Upper lobe of right lung (tissue), 1 donor: ENCODE results near the gene E2F8. TPM values are rescaled to one million over a fixed set of nuclear protein-coding genes. Genes with fewer than 3 reads are reported as not detected.

Experiments
- ATAC-seq: fragments of 200-7000 bp; cut with Tn5 transposase; one replicate; pipeline ENCODE4 v1.9.1; 2020; ENCODE audit warnings: mild to moderate bottlenecking, moderate library complexity
- DNase-seq: peaks from one replicate; pipeline ENCODE4 v3.0.0-alpha.2; 2020
- H3K27ac ChIP-seq: fragments of 200-600 bp; one replicate; pipeline ENCODE4 v1.8.0; 2022
- H3K27me3 ChIP-seq: fragments of 200-600 bp; one replicate; pipeline ENCODE4 v1.8.0; 2022; ENCODE audit warnings: mild to moderate bottlenecking
- H3K36me3 ChIP-seq: fragments of 200-600 bp; one replicate; pipeline ENCODE4 v1.8.0; 2022
- H3K4me1 ChIP-seq: fragments of 200-600 bp; one replicate; pipeline ENCODE4 v1.8.0; 2022
- H3K4me3 ChIP-seq: fragments of 200-600 bp; one replicate; pipeline ENCODE4 v1.8.0; 2022; ENCODE audit warnings: mild to moderate bottlenecking
- H3K9me3 ChIP-seq: fragments of 200-600 bp; one replicate; pipeline ENCODE4 v1.8.0; 2022
- intact Hi-C: fragments of 100-400 bp; cut with DNase I; formaldehyde crosslinking; loops from one replicate; pipeline ENCODE4 v1.11.0; 2022
- total RNA-seq: library from RNA; stranded (reverse); fragmentation: NEBNext Ultra II Directional; extraction: Animal tissue kit (Norgen Biotek cat#: 25700); gene quantifications from one replicate; pipeline ENCODE4 v1.2.1, GENCODE V29; 2021
- TF ChIP-seq, protein P1 (sequence below): fragments of 200-600 bp; IDR thresholded peaks from one replicate; pipeline ENCODE4 v1.8.0; 2022; ENCODE audit warnings: antibody characterized with exemption
- donor health status: DM: no; HTN: yes; CAD: no; lungs with severe emphysema.

The E2F8 gene
- total RNA-seq, 1 donor from 2014 or later: 0.38 TPM

GRCh38 chr11:19283991-19284390, 43.2 kb upstream of the E2F8 start:
- Histone ChIP-seq H3K4me3 (no peak overlapping the region), H3K9me3 (no peaks in the 10 kb centered on the region), H3K27me3 (no peaks in the 10 kb centered on the region), H3K36me3 (no peaks in the 10 kb centered on the region), H3K4me1 (no peaks in the 10 kb centered on the region), H3K27ac (no peak overlapping the region)
- TF ChIP-seq, protein P1, sequence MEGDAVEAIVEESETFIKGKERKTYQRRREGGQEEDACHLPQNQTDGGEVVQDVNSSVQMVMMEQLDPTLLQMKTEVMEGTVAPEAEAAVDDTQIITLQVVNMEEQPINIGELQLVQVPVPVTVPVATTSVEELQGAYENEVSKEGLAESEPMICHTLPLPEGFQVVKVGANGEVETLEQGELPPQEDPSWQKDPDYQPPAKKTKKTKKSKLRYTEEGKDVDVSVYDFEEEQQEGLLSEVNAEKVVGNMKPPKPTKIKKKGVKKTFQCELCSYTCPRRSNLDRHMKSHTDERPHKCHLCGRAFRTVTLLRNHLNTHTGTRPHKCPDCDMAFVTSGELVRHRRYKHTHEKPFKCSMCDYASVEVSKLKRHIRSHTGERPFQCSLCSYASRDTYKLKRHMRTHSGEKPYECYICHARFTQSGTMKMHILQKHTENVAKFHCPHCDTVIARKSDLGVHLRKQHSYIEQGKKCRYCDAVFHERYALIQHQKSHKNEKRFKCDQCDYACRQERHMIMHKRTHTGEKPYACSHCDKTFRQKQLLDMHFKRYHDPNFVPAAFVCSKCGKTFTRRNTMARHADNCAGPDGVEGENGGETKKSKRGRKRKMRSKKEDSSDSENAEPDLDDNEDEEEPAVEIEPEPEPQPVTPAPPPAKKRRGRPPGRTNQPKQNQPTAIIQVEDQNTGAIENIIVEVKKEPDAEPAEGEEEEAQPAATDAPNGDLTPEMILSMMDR: no peak
- no peak for ATAC-seq
- intact Hi-C loops: no loop called here
- no peak for DNase-seq

- TF ChIP-seq, protein P1: no peak
- H3K4me1 ChIP-seq: no peaks in the 10 kb centered on the region
- H3K27me3 ChIP-seq: no peaks in the 10 kb centered on the region
- H3K9me3 ChIP-seq: no peaks in the 10 kb centered on the region
- no peaks in the 10 kb centered on the region for H3K36me3 ChIP-seq
- DNase-seq (no peak), ATAC-seq (no peak)
- H3K4me3 ChIP-seq: no peak overlapping the region
- intact Hi-C loops: no loop called here
- H3K27ac ChIP-seq: no peak overlapping the region
Observed at GRCh38 chr11:19281555-19281954, 40.8 kb upstream of the E2F8 start.

- TF ChIP-seq, protein P1: no peak
- H3K4me3 ChIP-seq: no peak overlapping the region
- no peaks in the 10 kb centered on the region for H3K4me1 ChIP-seq
- no peaks in the 10 kb centered on the region for H3K9me3 ChIP-seq
- ATAC-seq: no peak
- DNase-seq: no peak
- no peaks in the 10 kb centered on the region for H3K36me3 ChIP-seq
- intact Hi-C loops: no loop called here
- no peaks in the 10 kb centered on the region for H3K27me3 ChIP-seq
- H3K27ac ChIP-seq: no peak overlapping the region
Observed at GRCh38 chr11:19281041-19281440, 40.3 kb upstream of the E2F8 start.

- Histone ChIP-seq H3K9me3 (no peaks in the 10 kb centered on the region), H3K27ac (no peak overlapping the region), H3K4me3 (no peak overlapping the region), H3K36me3 (no peaks in the 10 kb centered on the region), H3K4me1 (no peaks in the 10 kb centered on the region), H3K27me3 (no peaks in the 10 kb centered on the region)
- TF ChIP-seq, protein P1: no peak
- intact Hi-C loops: no loop called here
- DNase-seq (no peak), ATAC-seq (no peak)
Observed at GRCh38 chr11:19279451-19279850, 38.7 kb upstream of the E2F8 start.

DNA sequence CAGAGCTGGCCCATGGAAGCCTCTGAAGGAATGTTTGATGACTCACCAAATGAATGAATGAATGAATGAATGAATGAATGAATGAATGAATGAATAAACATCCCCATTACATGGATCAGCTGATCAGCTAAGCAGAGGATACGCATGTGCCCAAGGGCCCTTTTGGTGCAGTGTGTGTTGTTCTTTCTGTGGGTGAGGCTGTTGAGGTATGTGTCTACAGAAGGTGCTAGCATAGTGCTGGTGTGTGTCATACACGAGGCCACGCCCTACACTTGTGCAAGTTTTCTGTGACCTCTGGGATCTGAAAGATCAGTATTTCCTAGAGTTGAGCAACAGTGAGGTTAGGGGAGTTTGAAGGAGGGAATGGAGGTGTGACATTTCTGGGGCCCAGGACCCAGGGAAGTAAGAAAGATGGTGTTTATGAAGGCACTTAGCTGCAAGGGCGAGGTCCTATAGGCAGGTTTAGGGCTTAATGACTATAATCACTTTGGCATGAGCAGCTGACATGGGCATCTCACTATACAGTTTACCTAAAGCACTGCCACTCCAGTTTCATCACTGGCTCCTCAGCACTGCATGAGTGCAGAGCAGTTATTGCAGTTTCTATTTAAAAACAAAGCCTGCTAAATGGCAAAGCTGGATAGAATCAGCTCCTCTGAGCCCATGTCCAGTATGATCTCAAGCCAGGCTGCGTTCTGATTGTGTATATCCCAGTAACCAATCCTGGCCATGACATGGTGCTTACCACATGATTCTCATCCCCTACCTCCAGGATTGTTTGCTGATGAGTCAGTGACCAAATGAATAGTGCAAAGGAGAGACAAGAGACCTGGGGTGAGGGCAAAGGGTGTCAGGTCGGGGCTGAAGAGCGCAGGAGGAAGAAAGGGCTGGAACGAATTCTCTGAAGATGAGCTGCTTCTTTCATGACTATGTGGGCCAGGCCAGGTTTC, 36.4 kb upstream of the E2F8 start:
- DNase-seq (no peak), ATAC-seq (peak; percentile 88)
- Histone ChIP-seq H3K27me3 (no peaks in the 10 kb centered on the region), H3K9me3 (no peaks in the 10 kb centered on the region), H3K4me1 (no peaks in the 10 kb centered on the region), H3K36me3 (no peaks in the 10 kb centered on the region), H3K27ac (no peak overlapping the region), H3K4me3 (no peak overlapping the region)
- TF ChIP-seq, protein P1: no peak
- intact Hi-C loops: no loop called here
